NT2/D1 (cell line): ENCODE data around the gene CPNE1.

Source experiments
- SUZ12 ChIP-seq: IDR thresholded peaks from 2 replicates; pipeline ENCODE4 v1.6.1; 2011; ENCODE audit not compliant: insufficient read length, insufficient read depth; ENCODE audit errors: extremely low read depth
- YY1 ChIP-seq: IDR thresholded peaks from 2 replicates; pipeline ENCODE4 v1.6.1; 2011; ENCODE audit not compliant: insufficient read length, insufficient read depth
- ZNF274 ChIP-seq: IDR thresholded peaks from 2 replicates; pipeline ENCODE4 v1.6.1; 2011; ENCODE audit warnings: mild to moderate bottlenecking, low read depth, low read length

DNA sequence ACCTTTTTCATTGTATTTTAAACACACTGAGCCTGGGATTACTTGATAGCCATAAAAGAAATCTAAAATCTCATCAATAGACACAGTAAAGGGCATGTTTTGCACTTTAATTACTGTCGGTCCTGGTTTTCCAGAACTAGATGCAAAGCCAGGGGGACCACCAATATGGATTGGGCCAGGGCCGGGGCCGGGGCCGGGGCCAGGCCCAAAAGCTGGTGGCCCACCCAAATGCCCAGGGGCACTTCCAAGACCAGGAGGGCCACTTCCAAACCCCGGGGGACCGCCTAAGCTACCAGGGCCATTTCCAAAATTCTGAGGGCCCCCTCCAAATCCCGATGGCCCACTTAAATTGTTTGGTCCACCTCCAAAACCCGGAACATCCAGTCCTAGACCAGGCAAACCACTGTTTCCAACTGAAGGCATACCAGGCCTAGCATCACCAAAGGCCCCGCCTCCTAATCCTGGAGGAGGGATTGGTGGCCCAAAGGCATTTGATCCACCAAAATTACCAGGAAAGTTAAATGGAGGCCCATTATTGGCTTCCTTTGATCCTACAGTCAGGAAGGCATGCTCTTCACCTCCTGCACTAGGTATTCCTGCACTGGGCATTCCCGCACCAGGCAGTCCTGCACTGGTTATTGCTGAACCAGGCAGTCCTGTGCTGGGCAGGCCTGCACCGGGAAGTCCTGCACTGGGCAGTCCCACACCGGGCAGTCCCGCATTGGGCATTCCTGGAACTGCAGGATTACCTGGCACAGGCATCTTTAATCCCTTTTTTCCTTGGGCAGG is 11.9 kb downstream of the CPNE1 start:
- no peak for TF ChIP-seq YY1
- no peak for TF ChIP-seq ZNF274
- TF ChIP-seq SUZ12: no peak
